GM12801 (cell line): Measurements from ENCODE around the gene ARNT2.

ENCODE experiments used
- TF ChIP-seq, protein P1 (sequence below): IDR thresholded peaks from one replicate; pipeline ENCODE4 v1.5.1; 2011; ENCODE audit warnings: control low read depth; ENCODE audit not compliant: insufficient read length; ENCODE audit errors: extremely low read depth

Gene ARNT2

DNA sequence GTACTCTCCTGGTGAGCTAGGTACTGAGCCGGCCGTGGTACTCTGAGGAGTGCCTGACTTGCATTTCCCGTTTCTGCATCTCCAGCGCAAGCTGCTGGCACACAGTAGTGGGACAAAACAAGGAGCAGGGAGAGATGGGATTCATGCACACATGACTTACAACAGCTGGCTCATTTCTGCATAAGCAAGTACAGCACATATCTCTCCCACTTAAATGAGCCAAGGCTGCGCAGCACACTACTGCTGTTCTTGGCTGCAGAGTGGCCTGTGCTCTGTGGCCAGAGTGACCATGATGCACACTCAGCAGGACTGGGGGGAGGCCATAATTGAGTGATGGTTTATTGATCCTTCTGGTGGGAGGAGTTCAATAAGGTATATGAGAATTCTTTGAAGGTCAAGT, 231.8 kb downstream of the ARNT2 start:
- TF ChIP-seq, protein P1, sequence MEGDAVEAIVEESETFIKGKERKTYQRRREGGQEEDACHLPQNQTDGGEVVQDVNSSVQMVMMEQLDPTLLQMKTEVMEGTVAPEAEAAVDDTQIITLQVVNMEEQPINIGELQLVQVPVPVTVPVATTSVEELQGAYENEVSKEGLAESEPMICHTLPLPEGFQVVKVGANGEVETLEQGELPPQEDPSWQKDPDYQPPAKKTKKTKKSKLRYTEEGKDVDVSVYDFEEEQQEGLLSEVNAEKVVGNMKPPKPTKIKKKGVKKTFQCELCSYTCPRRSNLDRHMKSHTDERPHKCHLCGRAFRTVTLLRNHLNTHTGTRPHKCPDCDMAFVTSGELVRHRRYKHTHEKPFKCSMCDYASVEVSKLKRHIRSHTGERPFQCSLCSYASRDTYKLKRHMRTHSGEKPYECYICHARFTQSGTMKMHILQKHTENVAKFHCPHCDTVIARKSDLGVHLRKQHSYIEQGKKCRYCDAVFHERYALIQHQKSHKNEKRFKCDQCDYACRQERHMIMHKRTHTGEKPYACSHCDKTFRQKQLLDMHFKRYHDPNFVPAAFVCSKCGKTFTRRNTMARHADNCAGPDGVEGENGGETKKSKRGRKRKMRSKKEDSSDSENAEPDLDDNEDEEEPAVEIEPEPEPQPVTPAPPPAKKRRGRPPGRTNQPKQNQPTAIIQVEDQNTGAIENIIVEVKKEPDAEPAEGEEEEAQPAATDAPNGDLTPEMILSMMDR: no peak

DNA sequence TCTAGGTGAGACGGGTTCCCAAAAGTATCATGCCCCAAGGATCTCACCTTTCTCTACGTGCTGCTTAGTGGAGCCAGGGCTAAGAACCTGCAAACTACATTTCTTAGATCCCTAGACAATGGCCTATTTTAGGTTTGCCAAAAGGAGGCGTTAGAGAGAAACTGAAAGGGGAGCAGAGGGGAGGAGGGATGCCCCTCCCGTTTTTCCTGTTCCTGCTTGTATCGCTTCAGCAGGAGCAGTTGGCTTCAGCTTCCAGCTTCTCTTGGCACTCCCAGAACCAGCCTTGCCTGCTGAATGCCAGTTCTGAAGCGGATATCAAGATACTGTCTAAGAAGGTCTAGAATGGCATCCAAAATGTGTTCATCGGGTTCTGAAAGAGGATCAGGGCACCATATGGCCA, 232.5 kb downstream of the ARNT2 start:
- TF ChIP-seq, protein P1: no peak

DNA sequence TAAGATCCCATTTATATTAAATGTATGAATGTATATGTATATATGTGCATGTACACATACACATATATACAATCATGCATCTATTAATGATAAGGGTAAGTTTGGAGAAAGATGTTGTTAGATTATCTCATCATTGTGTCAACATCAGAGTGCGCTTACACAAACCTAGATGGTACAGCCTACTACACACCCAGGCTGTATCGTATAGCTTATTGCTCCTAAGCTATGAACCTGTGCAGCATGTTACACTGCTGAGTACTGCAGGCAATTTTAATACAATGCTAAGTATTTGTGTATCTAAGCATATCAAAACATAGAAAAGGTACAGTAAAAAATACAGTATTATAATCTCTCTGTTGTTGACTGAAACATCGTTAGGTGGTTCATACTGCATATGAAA, 233.6 kb downstream of the ARNT2 start:
- TF ChIP-seq, protein P1: no peak

DNA sequence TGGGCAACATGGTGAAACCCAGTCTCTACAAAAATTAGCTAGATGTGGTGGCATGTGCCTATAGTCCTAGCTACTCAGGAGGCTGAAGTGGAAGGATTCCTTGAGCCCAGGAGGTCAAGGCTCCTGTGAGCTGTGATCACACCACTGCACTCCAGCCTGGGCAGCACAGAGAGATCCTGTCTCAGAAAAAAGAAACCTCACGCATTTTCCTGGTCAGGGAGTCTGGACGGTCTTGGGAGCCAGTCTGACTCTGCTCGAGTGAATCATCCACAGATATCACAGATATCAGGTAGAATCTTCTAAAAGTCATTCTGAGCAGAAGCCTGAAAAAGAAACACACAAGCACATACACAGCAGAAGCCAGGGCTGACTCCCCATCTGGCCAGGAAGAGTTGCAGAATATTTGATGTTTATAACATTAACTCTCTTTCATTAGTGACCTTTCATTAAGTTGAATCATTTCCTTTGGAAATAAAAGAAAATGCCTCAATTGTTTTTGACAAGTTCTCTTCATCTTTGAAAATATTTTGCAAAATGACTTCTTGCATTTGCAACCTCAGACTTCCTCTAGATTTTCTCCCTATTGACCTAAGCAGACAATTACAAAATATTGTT, 234.5 kb downstream of the ARNT2 start:
- TF ChIP-seq, protein P1: no peak

DNA sequence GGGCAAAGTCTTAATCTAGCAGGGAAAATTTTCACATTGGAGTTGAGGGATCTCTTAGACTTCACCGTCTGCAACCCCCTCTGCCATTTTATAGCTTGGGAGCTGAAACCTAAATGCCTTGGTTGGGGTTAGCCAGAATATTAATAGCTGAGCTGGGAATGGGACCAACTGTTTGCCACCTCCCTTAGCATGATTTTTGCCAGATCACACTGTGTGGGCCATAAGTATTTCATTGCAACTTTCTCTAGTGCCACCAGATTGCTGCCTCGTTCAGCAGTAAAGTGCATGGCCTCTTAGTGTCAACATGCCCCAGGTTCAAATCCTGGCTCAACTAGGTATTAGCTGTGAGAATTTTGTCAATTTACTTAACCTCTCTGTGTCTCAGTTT, 235.0 kb downstream of the ARNT2 start:
- TF ChIP-seq, protein P1: no peak

DNA sequence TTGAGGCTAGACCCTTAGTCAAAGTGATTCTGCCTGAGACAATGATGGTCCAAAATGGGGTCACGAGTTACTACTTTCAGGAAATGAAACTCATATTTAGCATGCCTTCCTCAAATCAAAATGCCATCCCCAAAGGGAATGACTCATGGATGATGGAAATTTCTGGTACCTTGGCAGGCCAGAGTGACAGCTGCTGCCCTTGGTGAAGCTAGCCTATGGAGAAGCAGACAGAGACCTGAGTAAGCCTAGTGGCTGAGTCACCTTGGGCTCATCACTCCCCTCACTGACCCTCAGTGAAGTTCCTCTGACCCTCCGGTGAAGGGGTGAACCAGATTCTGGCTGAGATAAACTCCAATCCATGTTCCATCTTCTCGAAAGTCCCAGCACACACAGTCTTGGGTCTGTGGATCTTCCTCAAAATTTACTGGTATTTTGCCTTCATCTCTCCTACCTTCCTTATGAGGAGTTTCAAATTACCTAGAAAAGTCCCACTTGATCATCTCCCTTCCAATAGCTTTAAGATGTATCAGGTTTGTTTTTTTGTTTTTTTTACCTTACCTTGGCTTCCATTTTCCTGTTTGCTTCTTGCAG, 236.4 kb downstream of the ARNT2 start:
- TF ChIP-seq, protein P1: no peak

DNA sequence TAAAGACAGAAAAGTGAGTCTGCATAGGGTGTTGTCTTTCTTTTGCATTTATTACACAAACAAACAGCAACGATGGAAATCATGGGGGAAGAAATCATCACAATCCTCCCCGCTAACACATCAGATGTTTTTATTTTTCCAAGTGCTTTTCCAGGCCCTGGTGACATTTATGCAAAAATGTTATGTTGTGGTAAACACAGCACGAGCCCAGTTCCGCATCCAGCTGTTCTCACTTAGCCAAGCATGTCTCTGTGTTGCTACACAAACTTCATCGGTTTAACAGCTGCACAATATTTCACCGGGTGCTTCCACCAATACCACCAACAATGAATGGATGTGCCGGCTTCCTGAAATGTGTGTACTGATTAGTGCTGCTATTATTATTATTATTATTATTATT, 237.2 kb downstream of the ARNT2 start:
- TF ChIP-seq, protein P1: no peak
